Naive thymus-derived CD4-positive, alpha-beta T cell (primary cell): Measurements from ENCODE around the gene ZNF316. TPM values are rescaled to one million over a fixed set of nuclear protein-coding genes. Genes with fewer than 3 reads are reported as not detected.

Experiments
- ATAC-seq: fragments of 150-1000 bp; cut with Tn5 transposase; 2 replicates; pipeline ENCODE4 v1.10.0; 2021; ENCODE audit warnings: mild to moderate bottlenecking, moderate library complexity
- CTCF ChIA-PET: fragments of 350-600 bp; sonication (Branson Sonifier 250); formaldehyde crosslinking; loops from one replicate; lab custom pipeline; 2021; ENCODE audit warnings: antibody characterized with exemption; lab: Charles Lee
- POLR2A ChIA-PET: fragments of 350-600 bp; sonication (Branson Sonifier 250); formaldehyde crosslinking; loops from one replicate; lab custom pipeline; 2021; ENCODE audit warnings: antibody characterized with exemption, inconsistent platforms; lab: Charles Lee
- DNase-seq, 9 donors: peaks; one replicate each; pipeline versions ENCODE4 v3.0.0 to v3.0.0-alpha.2; 2020 to 2022; ENCODE audit warnings: mixed read lengths in 1 of 9
- H3K27ac ChIP-seq: one replicate; pipeline ENCODE4 v1.7.0; 2013; ENCODE audit warnings: mild to moderate bottlenecking, low read depth, low read length, moderate library complexity
- H3K27me3 ChIP-seq, 2 donors: one replicate each; pipeline ENCODE4 v1.7.0; 2013; ENCODE audit warnings: low read length in 2 of 2, mild to moderate bottlenecking in 2 of 2, moderate library complexity in 2 of 2; ENCODE audit not compliant: control insufficient read depth in 2 of 2, insufficient read depth in 2 of 2
- H3K36me3 ChIP-seq, 3 experiments: 1 replicate in 2 of 3; 2 replicates in 1 of 3; pipeline ENCODE4 v1.7.0; 2013; ENCODE audit warnings: low read length in 3 of 3, mild to moderate bottlenecking in 3 of 3, moderate library complexity in 1 of 3; ENCODE audit not compliant: insufficient read depth in 3 of 3, control insufficient read depth in 2 of 3
- H3K4me1 ChIP-seq, 2 donors: one replicate each; pipeline ENCODE4 v1.7.0; 2013; ENCODE audit warnings: low read length in 2 of 2, mild to moderate bottlenecking in 2 of 2, moderate library complexity in 1 of 2; ENCODE audit not compliant: control insufficient read depth in 2 of 2, insufficient read depth in 2 of 2
- H3K4me3 ChIP-seq: 2 replicates; pipeline ENCODE4 v1.7.0; 2013; ENCODE audit warnings: mild to moderate bottlenecking, low read length
- H3K9me3 ChIP-seq, 3 experiments: 1 replicate in 2 of 3; 2 replicates in 1 of 3; pipeline ENCODE4 v1.7.0; 2013; ENCODE audit warnings: low read length in 3 of 3; ENCODE audit not compliant: control insufficient read depth in 2 of 3
- H3K27ac Mint-ChIP-seq, 9 donors: one replicate each; pipeline ENCODE4 v1.8.0; 2020 to 2022; ENCODE audit warnings: mixed read lengths in 9 of 9, mild to moderate bottlenecking in 8 of 9, moderate library complexity in 5 of 9, inconsistent platforms in 2 of 9
- H3K27me3 Mint-ChIP-seq, 5 donors: one replicate each; pipeline ENCODE4 v1.8.0; 2021 to 2022; ENCODE audit warnings: mixed read lengths in 5 of 5, mild to moderate bottlenecking in 1 of 5
- H3K36me3 Mint-ChIP-seq, 5 donors: one replicate each; pipeline ENCODE4 v1.8.0; 2020 to 2022; ENCODE audit warnings: mixed read lengths in 5 of 5, mild to moderate bottlenecking in 3 of 5, inconsistent platforms in 1 of 5
- H3K4me1 Mint-ChIP-seq, 7 donors: one replicate each; pipeline ENCODE4 v1.8.0; 2020 to 2022; ENCODE audit warnings: mixed read lengths in 7 of 7, mild to moderate bottlenecking in 3 of 7, inconsistent platforms in 1 of 7
- H3K4me3 Mint-ChIP-seq, 10 donors: one replicate each; pipeline ENCODE4 v1.8.0; 2020 to 2022; ENCODE audit warnings: mild to moderate bottlenecking in 10 of 10, mixed read lengths in 10 of 10, moderate library complexity in 6 of 10, inconsistent platforms in 2 of 10
- H3K9me3 Mint-ChIP-seq, 11 donors: one replicate each; pipeline ENCODE4 v1.8.0; 2020 to 2022; ENCODE audit warnings: mixed read lengths in 11 of 11, mild to moderate bottlenecking in 4 of 11, inconsistent platforms in 1 of 11, moderate library complexity in 1 of 11
- intact Hi-C, 2 donors: fragments of 100-400 bp; cut with micrococcal nuclease; formaldehyde crosslinking; loops; one replicate each; pipeline ENCODE4 v1.15.1; 2023
- polyA plus RNA-seq, 2 donors: library from polyadenylated mRNA; unstranded; fragments of 300-500 nt; fragmentation: Illumina TruSeq; gene quantifications; one replicate each; pipeline ENCODE4 v1.2.3, GENCODE V29; 2021
- total RNA-seq, 6 experiments: library from RNA in 5 of 6; stranded (reverse) in 5 of 6; gene quantifications; 1 replicate in 5 of 6; 2 replicates in 1 of 6; pipeline ENCODE4 v1.2.3 and lab custom pipeline; 2021 to 2026

The ZNF316 gene
- total and polyA plus RNA-seq, 7 experiments from 2014 or later: 0.66 to 71.6 (median 51.5) TPM

DNA sequence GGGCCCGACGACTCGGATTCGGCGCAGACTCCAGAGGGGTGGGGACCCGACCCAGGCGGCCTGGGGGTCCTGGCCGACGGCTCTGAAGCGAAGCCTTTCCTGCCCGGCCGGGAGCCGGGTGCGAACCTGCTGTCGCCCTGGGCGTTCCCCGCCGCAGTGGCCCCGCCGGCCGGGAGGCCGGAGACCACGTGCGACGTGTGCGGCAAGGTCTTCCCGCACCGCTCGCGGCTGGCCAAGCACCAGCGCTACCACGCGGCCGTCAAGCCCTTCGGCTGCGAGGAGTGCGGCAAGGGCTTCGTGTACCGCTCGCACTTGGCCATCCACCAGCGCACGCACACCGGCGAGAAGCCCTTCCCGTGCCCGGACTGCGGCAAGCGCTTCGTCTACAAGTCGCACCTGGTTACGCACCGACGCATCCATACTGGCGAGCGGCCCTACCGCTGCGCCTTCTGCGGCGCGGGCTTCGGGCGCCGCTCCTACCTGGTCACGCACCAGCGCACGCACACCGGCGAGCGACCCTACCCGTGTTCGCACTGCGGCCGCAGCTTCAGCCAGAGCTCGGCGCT lies 15.4 kb downstream of the ZNF316 start:
- no peak overlapping the region for H3K4me3 Mint-ChIP-seq
- no peak overlapping the region for H3K27ac ChIP-seq
- ATAC-seq: no peak
- peaks cover 0 to 13% (median 6%) of the 10 kb centered on the region in 11 donors for H3K9me3 Mint-ChIP-seq
- no peak for DNase-seq
- no peaks in the 10 kb centered on the region for H3K27me3 ChIP-seq
- H3K36me3 Mint-ChIP-seq: peaks cover 9 to 52% (median 31%) of the 10 kb centered on the region in 5 donors
- no peaks in the 10 kb centered on the region for H3K27me3 Mint-ChIP-seq
- peaks cover 0 to 19% (median 5%) of the 10 kb centered on the region in 3 experiments for H3K9me3 ChIP-seq
- no peak overlapping the region for H3K4me3 ChIP-seq
- CTCF ChIA-PET: no interaction called here
- H3K4me1 Mint-ChIP-seq: no peaks in the 10 kb centered on the region
- peaks cover 0 to 66% (median 9%) of the 10 kb centered on the region in 3 experiments for H3K36me3 ChIP-seq
- H3K27ac Mint-ChIP-seq: no peak overlapping the region
- POLR2A ChIA-PET: no interaction called here
- H3K4me1 ChIP-seq: no peaks in the 10 kb centered on the region
- intact Hi-C loops: no loop called here

DNA sequence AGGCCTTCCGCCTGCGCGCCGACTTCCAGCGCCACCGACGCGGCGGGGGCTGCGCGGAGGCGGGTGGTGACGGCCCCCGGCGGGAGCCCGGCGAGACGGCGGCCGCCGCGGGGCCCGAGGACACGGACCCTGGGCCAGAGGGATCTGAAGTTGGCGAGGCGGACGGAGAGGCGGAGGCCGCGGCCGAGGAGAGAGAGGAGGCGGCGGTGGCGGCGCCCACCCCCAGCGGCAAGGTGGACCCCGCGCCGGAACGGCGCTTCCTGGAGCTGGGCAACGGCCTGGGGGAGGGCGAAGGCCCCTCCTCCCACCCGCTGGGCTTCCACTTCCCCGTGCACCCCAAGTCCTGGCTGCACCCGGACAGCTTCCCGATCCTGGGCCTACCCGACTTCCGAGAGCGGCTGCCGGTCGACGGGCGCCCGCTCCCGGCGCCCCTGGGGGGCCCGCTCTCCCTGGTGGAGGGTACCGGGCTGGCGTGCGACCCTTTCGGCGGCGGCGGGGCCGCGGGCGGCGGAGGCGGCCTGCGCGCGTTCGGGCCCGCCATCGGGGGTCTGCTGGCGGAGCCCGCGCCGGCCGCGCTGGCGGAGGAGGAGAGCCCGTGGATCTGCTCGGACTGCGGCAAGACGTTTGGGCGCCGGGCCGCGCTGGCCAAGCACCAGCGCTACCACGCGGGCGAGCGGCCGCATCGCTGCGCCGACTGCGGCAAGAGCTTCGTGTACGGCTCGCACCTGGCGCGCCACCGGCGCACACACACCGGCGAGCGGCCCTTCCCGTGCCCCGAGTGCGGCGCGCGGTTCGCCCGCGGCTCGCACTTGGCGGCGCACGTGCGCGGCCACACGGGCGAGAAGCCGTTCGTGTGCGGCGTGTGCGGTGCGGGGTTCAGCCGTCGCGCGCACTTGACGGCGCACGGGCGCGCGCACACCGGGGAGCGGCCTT lies 16.2 kb downstream of the ZNF316 start:
- no peak for DNase-seq
- peaks cover 0 to 58% (median 9%) of the 10 kb centered on the region in 3 experiments for H3K36me3 ChIP-seq
- Mint-ChIP-seq H3K4me1 (no peaks in the 10 kb centered on the region), H3K36me3 (peaks cover 9 to 46% (median 31%) of the 10 kb centered on the region in 5 donors), H3K27me3 (no peaks in the 10 kb centered on the region), H3K9me3 (peaks cover 0 to 13% (median 6%) of the 10 kb centered on the region in 11 donors), H3K27ac (no peak overlapping the region), H3K4me3 (no peak overlapping the region)
- ChIA-PET CTCF (no interaction called here), POLR2A (no interaction called here)
- no peaks in the 10 kb centered on the region for H3K27me3 ChIP-seq
- H3K4me1 ChIP-seq: no peaks in the 10 kb centered on the region
- no peak overlapping the region for H3K4me3 ChIP-seq
- intact Hi-C loops: no loop called here
- peaks cover 0 to 19% (median 5%) of the 10 kb centered on the region in 3 experiments for H3K9me3 ChIP-seq
- no peak for ATAC-seq
- H3K27ac ChIP-seq: no peak overlapping the region

DNA sequence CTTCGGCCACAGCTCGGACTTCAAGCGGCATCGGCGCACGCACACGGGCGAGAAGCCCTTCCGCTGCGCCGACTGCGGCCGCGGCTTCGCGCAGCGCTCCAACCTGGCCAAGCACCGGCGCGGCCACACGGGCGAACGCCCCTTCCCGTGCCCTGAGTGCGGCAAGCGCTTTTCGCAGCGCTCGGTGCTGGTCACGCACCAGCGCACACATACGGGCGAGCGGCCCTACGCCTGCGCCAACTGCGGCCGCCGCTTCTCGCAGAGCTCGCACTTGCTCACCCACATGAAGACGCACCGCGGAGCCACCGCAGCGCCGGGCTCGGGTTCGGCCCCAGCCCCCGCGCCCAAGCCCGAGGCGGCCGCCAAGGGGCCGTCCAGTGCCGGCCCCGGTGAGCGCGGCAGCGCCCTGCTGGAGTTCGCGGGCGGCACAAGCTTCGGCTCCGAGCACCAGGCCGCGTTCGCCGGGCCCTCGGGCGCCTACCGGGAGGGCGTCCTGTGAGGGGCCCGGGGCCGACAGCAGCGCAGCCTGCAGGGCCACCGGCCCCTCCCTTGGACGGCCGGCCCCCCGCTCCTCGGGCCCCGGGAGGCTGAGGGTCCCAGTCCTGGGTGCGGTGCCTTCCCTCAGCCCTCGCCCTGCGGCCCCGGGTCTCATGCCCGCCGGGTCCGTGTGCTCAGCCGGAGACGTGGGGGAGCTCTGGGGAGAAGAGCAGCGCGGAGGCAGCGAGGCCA lies 17.2 kb downstream of the ZNF316 start:
- peaks cover 0 to 48% (median 9%) of the 10 kb centered on the region in 3 experiments for H3K36me3 ChIP-seq
- ATAC-seq (no peak), DNase-seq (no peak)
- no peaks in the 10 kb centered on the region for H3K4me1 ChIP-seq
- peaks cover 0 to 17% (median 5%) of the 10 kb centered on the region in 3 experiments for H3K9me3 ChIP-seq
- H3K27me3 ChIP-seq: no peaks in the 10 kb centered on the region
- ChIA-PET CTCF (no interaction called here), POLR2A (no interaction called here)
- no peak overlapping the region for H3K4me3 ChIP-seq
- peaks cover 0 to 13% (median 6%) of the 10 kb centered on the region in 11 donors for H3K9me3 Mint-ChIP-seq
- no peaks in the 10 kb centered on the region for H3K27me3 Mint-ChIP-seq
- H3K27ac Mint-ChIP-seq: no peak overlapping the region
- H3K4me3 Mint-ChIP-seq: no peak overlapping the region
- intact Hi-C loops: no loop called here
- H3K4me1 Mint-ChIP-seq: peaks cover 0 to 9% (median 7%) of the 10 kb centered on the region in 7 donors
- no peak overlapping the region for H3K27ac ChIP-seq
- H3K36me3 Mint-ChIP-seq: peaks cover 9 to 38% (median 31%) of the 10 kb centered on the region in 5 donors

DNA sequence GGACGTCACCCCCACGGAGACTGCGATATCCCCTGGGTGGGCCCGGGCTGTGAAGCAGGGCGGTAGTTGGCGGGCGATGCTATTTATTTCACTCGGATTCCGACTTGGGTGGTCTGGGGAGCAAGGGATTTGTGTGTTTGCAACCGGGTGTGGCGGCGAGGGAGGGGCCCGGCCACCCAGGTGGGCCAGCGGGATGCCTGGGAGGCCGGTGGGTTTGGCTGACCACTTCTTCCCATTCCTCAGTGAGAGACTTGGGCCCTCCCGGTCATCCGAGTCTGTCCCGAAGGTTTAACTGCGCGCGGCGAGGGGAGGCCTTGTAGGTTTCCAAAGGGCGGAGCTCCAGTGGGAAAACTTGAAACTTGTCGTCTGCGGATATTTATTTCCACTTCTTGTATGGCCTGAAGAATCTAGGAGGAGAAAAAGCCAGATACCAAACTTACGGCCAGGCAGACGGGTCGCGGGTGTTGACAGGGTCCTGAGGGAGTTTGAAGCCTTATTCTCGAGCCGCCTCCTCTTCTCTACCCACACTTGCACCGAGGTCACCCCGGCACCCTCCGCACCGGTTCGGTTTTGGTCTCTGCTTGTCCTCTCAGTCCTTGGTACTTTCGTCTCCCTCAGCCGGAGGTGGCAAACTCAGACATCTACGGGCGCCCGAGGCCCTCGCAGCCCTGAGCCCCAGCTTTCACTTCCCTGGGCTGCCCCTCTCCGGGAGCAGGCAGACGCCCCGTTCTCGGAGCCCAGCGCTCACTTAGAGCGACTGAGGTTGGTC lies 17.9 kb downstream of the ZNF316 start:
- peaks cover 0 to 14% (median 8%) of the 10 kb centered on the region in 7 donors for H3K4me1 Mint-ChIP-seq
- ATAC-seq (no peak), DNase-seq (no peak)
- H3K27me3 ChIP-seq: no peaks in the 10 kb centered on the region
- peaks cover 0 to 13% (median 6%) of the 10 kb centered on the region in 11 donors for H3K9me3 Mint-ChIP-seq
- ChIA-PET POLR2A (no interaction called here), CTCF (no interaction called here)
- H3K9me3 ChIP-seq: peaks cover 0 to 10% (median 5%) of the 10 kb centered on the region in 3 experiments
- H3K27me3 Mint-ChIP-seq: no peaks in the 10 kb centered on the region
- H3K4me3 ChIP-seq: no peak overlapping the region
- no peak overlapping the region for H3K27ac Mint-ChIP-seq
- no peaks in the 10 kb centered on the region for H3K4me1 ChIP-seq
- peaks cover 0 to 41% (median 6%) of the 10 kb centered on the region in 3 experiments for H3K36me3 ChIP-seq
- H3K36me3 Mint-ChIP-seq: peaks cover 8 to 31% (median 29%) of the 10 kb centered on the region in 5 donors
- intact Hi-C loops: no loop called here
- H3K27ac ChIP-seq: no peak overlapping the region
- no peak overlapping the region for H3K4me3 Mint-ChIP-seq

GRCh38 chr7:6655636-6656385 lies 18.7 kb downstream of the ZNF316 start:
- H3K27ac ChIP-seq: no peak overlapping the region
- intact Hi-C loops: no loop called here
- no peak overlapping the region for H3K4me3 Mint-ChIP-seq
- peaks cover 0 to 14% (median 8%) of the 10 kb centered on the region in 7 donors for H3K4me1 Mint-ChIP-seq
- CTCF ChIA-PET: no interaction called here
- ATAC-seq: no peak
- H3K36me3 Mint-ChIP-seq: peaks cover under 1 to 23% (median 21%) of the 10 kb centered on the region in 5 donors
- H3K4me3 ChIP-seq: no peak overlapping the region
- no peaks in the 10 kb centered on the region for H3K27me3 ChIP-seq
- DNase-seq: no peak
- H3K9me3 ChIP-seq: peaks cover 0 to 5% (median 2%) of the 10 kb centered on the region in 3 experiments
- no peak overlapping the region for H3K27ac Mint-ChIP-seq
- no peaks in the 10 kb centered on the region for H3K27me3 Mint-ChIP-seq
- H3K36me3 ChIP-seq: peaks cover 0 to 33% (median 6%) of the 10 kb centered on the region in 3 experiments
- H3K9me3 Mint-ChIP-seq: peaks cover 0 to 12% (median 3%) of the 10 kb centered on the region in 11 donors
- no peaks in the 10 kb centered on the region for H3K4me1 ChIP-seq
- POLR2A ChIA-PET: no interaction called here
